H9 (cell line): ENCODE results near the gene KRTAP19-2. TPM values are rescaled to one million over a fixed set of nuclear protein-coding genes. Genes with fewer than 3 reads are reported as not detected.

Experiments
- DNase-seq: peaks from one replicate; pipeline ENCODE4 v3.0.0-alpha.2; 2017
- H2AFZ ChIP-seq: one replicate; pipeline ENCODE4 v1.6.1; 2013; ENCODE audit warnings: mild to moderate bottlenecking, low read length, control low read depth, moderate library complexity
- H2AK5ac ChIP-seq: 2 replicates; pipeline ENCODE4 v1.6.1; 2013; ENCODE audit warnings: low read length, control low read depth, mixed read lengths; ENCODE audit not compliant: insufficient read length
- H2BK120ac ChIP-seq: one replicate; pipeline ENCODE4 v1.6.1; 2013; ENCODE audit warnings: low read depth, mild to moderate bottlenecking, low read length, control low read depth, inconsistent platforms; ENCODE audit not compliant: poor library complexity, severe bottlenecking
- H2BK12ac ChIP-seq: 2 replicates; pipeline ENCODE4 v1.6.1; 2013; ENCODE audit warnings: low read length, control low read depth, mixed read lengths, low read depth; ENCODE audit not compliant: insufficient read length
- H2BK15ac ChIP-seq: 2 replicates; pipeline ENCODE4 v1.6.1; 2013; ENCODE audit warnings: low read depth, low read length, control low read depth
- H2BK20ac ChIP-seq: one replicate; pipeline ENCODE4 v1.6.1; 2013; ENCODE audit warnings: low read depth, mild to moderate bottlenecking, low read length, control low read depth, inconsistent platforms; ENCODE audit not compliant: poor library complexity, severe bottlenecking
- H2BK5ac ChIP-seq: 2 replicates; pipeline ENCODE4 v1.6.1; 2013; ENCODE audit warnings: low read length, control low read depth, mixed read lengths; ENCODE audit not compliant: insufficient read length
- H3K14ac ChIP-seq: 2 replicates; pipeline ENCODE4 v1.6.1; 2013; ENCODE audit warnings: low read length, control low read depth; ENCODE audit not compliant: insufficient read depth
- H3K18ac ChIP-seq: 2 replicates; pipeline ENCODE4 v1.6.1; 2013; ENCODE audit warnings: low read depth, mild to moderate bottlenecking, mixed read lengths, low read length, control low read depth; ENCODE audit not compliant: insufficient read length
- H3K23ac ChIP-seq: 2 replicates; pipeline ENCODE4 v1.6.1; 2013; ENCODE audit warnings: low read length, control low read depth, mixed read lengths, low read depth; ENCODE audit not compliant: insufficient read length
- H3K23me2 ChIP-seq: 2 replicates; pipeline ENCODE4 v1.6.1; 2013; ENCODE audit warnings: low read depth, mild to moderate bottlenecking, mixed read lengths, low read length, control low read depth; ENCODE audit not compliant: insufficient read length, poor library complexity, severe bottlenecking
- H3K27ac ChIP-seq: 2 replicates; pipeline ENCODE4 v1.5.1; 2013; ENCODE audit warnings: low read length, control low read depth, mixed read lengths, low read depth; ENCODE audit not compliant: insufficient read length
- H3K27me3 ChIP-seq: 2 replicates; pipeline ENCODE4 v1.6.1; 2013; ENCODE audit warnings: low read length, control low read depth, inconsistent platforms; ENCODE audit not compliant: insufficient read depth
- H3K4ac ChIP-seq: 2 replicates; pipeline ENCODE4 v1.6.1; 2013; ENCODE audit warnings: low read depth, mild to moderate bottlenecking, control low read depth, inconsistent platforms, low read length, moderate library complexity
- H3K4me1 ChIP-seq: 2 replicates; pipeline ENCODE4 v1.6.1; 2013; ENCODE audit warnings: low read length, control low read depth, inconsistent platforms; ENCODE audit not compliant: insufficient read depth
- H3K4me2 ChIP-seq: 2 replicates; pipeline ENCODE4 v1.6.1; 2013; ENCODE audit warnings: low read length, control low read depth, mixed read lengths; ENCODE audit not compliant: insufficient read length, insufficient read depth
- H3K56ac ChIP-seq: 2 replicates; pipeline ENCODE4 v1.6.1; 2013; ENCODE audit warnings: low read depth, mild to moderate bottlenecking, mixed read lengths, low read length, control low read depth; ENCODE audit not compliant: insufficient read length
- H3K79me1 ChIP-seq: 2 replicates; pipeline ENCODE4 v1.6.1; 2013; ENCODE audit warnings: low read depth, mild to moderate bottlenecking, moderate library complexity, low read length, control low read depth, inconsistent platforms; ENCODE audit not compliant: insufficient read depth, poor library complexity, severe bottlenecking
- H3K79me2 ChIP-seq: 2 replicates; pipeline ENCODE4 v1.6.1; 2013; ENCODE audit warnings: low read length, control low read depth, inconsistent platforms; ENCODE audit not compliant: insufficient read depth
- H3K9ac ChIP-seq: 2 replicates; pipeline ENCODE4 v1.6.1; 2013; ENCODE audit warnings: low read length, control low read depth, mixed read lengths; ENCODE audit not compliant: insufficient read length; ENCODE audit errors: extremely low read depth
- H3K9me3 ChIP-seq: one replicate; pipeline ENCODE4 v1.6.1; 2013; ENCODE audit warnings: low read depth, low read length, inconsistent platforms; ENCODE audit not compliant: control insufficient read depth
- H3T11ph ChIP-seq: one replicate; pipeline ENCODE4 v1.6.1; 2013; ENCODE audit warnings: mild to moderate bottlenecking, low read length, control low read depth, inconsistent platforms
- H4K20me1 ChIP-seq: one replicate; pipeline ENCODE4 v1.6.1; 2013; ENCODE audit not compliant: control insufficient read depth, insufficient read length, insufficient read depth
- H4K5ac ChIP-seq: 2 replicates; pipeline ENCODE4 v1.6.1; 2013; ENCODE audit warnings: low read depth, mild to moderate bottlenecking, mixed read lengths, low read length, control low read depth; ENCODE audit not compliant: insufficient read length
- H4K8ac ChIP-seq: replicated peaks from 2 replicates; pipeline ENCODE4 v1.6.1; 2013; ENCODE audit warnings: low read length, control low read depth, mixed read lengths, low read depth; ENCODE audit not compliant: insufficient read length
- H4K91ac ChIP-seq: 2 replicates; pipeline ENCODE4 v1.6.1; 2013; ENCODE audit warnings: low read depth, mild to moderate bottlenecking, moderate library complexity, mixed read lengths, low read length, control low read depth; ENCODE audit not compliant: insufficient read length
- H3K27ac Mint-ChIP-seq, 3 experiments: 2 replicates in 2 of 3; 3 replicates in 1 of 3; pipeline ENCODE4 v1.8.0; 2020 to 2021; ENCODE audit warnings: mixed read lengths in 3 of 3, mild to moderate bottlenecking in 1 of 3, moderate library complexity in 1 of 3
- H3K27me3 Mint-ChIP-seq: 2 replicates; pipeline ENCODE4 v1.8.0; 2021; ENCODE audit warnings: low read depth, mild to moderate bottlenecking, moderate library complexity, mixed read lengths
- H3K36me3 Mint-ChIP-seq, 3 experiments: 2 replicates in 2 of 3; 3 replicates in 1 of 3; pipeline ENCODE4 v1.8.0; 2020 to 2021; ENCODE audit warnings: low read depth in 3 of 3, mixed read lengths in 3 of 3; ENCODE audit not compliant: insufficient read depth in 1 of 3
- H3K4me1 Mint-ChIP-seq, 2 experiments: 2 replicates each; pipeline ENCODE4 v1.8.0; 2020; ENCODE audit warnings: mixed read lengths in 2 of 2
- H3K4me3 Mint-ChIP-seq, 2 experiments: 2 replicates in 1 of 2; 3 replicates in 1 of 2; pipeline ENCODE4 v1.8.0; 2020 to 2021; ENCODE audit warnings: mild to moderate bottlenecking in 2 of 2, mixed read lengths in 2 of 2, moderate library complexity in 1 of 2
- H3K9me3 Mint-ChIP-seq, 2 experiments: 2 replicates in 1 of 2; 3 replicates in 1 of 2; pipeline ENCODE4 v1.8.0; 2020; ENCODE audit warnings: mild to moderate bottlenecking in 2 of 2, mixed read lengths in 2 of 2, moderate library complexity in 1 of 2
- CTCF ChIP-seq: fragments of 200-600 bp; sonication (generic); conservative IDR thresholded peaks from 3 replicates; pipeline ENCODE4 v1.8.0; 2021; ENCODE audit warnings: antibody characterized with exemption, mild to moderate bottlenecking
- WGBS: extraction: QIAGEN DNeasy Blood & Tissue Kit; methylation state at CpG from one replicate; pipeline ENCODE4 v1.1.7; 2013; ENCODE audit warnings: missing lambda C conversion rate, low lambda C conversion rate, mixed read lengths; ENCODE audit not compliant: insufficient read length; ENCODE audit errors: extremely low coverage; 5-methylcytosine and 5-hydroxymethylcytosine counted together
- total RNA-seq: library from RNA; stranded (reverse); gene quantifications from 2 replicates; pipeline ENCODE4 v1.2.1, GENCODE V29; 2021

KRTAP19-2 gene
- total RNA-seq, 1 experiment from 2014 or later: not detected

DNA sequence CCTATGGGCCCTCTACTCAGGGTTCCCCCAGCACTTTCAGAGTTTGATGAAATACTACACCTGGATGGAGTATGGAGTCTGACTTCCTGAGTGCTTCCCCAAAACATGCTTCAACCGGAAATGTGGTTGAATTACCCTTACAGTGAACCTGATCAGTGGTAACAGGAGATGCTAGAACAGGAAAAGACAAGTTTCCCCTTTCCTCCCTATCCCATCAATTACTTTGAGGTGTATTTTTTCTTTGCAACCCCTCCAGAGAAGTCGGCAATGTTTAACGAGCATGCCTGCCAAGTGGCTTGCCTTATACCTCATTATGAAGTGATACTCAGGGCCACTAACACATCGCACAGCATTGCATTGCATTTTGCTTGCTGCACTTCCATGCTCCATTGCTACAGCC lies 40.2 kb downstream of the KRTAP19-2 start:
- Histone ChIP-seq H3K27ac (no peak overlapping the region), H2BK20ac (no peak overlapping the region), H2BK120ac (no peak overlapping the region), H3K4me1 (peaks cover 3% of the 10 kb centered on the region; the same call in 1 of the 2 replicates), H3K14ac (no peak overlapping the region), H2BK15ac (no peak overlapping the region), H3K56ac (no peak overlapping the region), H3T11ph (no peak overlapping the region), H4K91ac (no peak overlapping the region), H4K20me1 (no peaks in the 10 kb centered on the region), H3K79me1 (no peaks in the 10 kb centered on the region), H2BK5ac (no peak overlapping the region), H4K5ac (no peak overlapping the region), H3K9ac (no peak overlapping the region), H2BK12ac (no peak overlapping the region), H3K23me2 (no peaks in the 10 kb centered on the region), H3K18ac (no peak overlapping the region), H4K8ac (no peak overlapping the region), H2AFZ (no peak overlapping the region), H3K27me3 (no peaks in the 10 kb centered on the region), H2AK5ac (no peak overlapping the region), H3K4ac (no peak overlapping the region), H3K79me2 (no peaks in the 10 kb centered on the region), H3K9me3 (no peaks in the 10 kb centered on the region), H3K4me2 (no peak overlapping the region), H3K23ac (no peak overlapping the region)
- Mint-ChIP-seq H3K9me3 (no peaks in the 10 kb centered on the region), H3K36me3 (peaks cover 0 to 4% (median 0%) of the 10 kb centered on the region in 3 experiments; a peak in 1 of 7 replicates), H3K4me1 (peaks cover 17 to 26% of the 10 kb centered on the region in 2 experiments), H3K27ac (no peak overlapping the region), H3K27me3 (no peaks in the 10 kb centered on the region), H3K4me3 (no peak overlapping the region)
- no peak for TF ChIP-seq CTCF
- WGBS: no CpG with 5 or more reads among the region's 4 CpGs
- DNase-seq: no peak
